MG63 (cell line): ENCODE data around the gene MAPKAP1. TPM values are rescaled to one million over a fixed set of nuclear protein-coding genes. Genes with fewer than 3 reads are reported as not detected.

ENCODE experiments used
- DNase-seq: peaks from one replicate; pipeline ENCODE4 v3.0.0-alpha.2; 2020
- H3K27me3 ChIP-seq: fragments of 250-450 bp; sonication (Bioruptor Pico); 2 replicates; pipeline ENCODE4 v1.5.1; 2020; ENCODE audit warnings: mild to moderate bottlenecking, moderate library complexity
- H3K36me3 ChIP-seq: fragments of 250-450 bp; sonication (Bioruptor Pico); 2 replicates; pipeline ENCODE4 v1.5.1; 2020; ENCODE audit warnings: mild to moderate bottlenecking, moderate library complexity
- H3K4me3 ChIP-seq: fragments of 250-450 bp; sonication (Bioruptor Pico); 2 replicates; pipeline ENCODE4 v1.5.1; 2020; ENCODE audit warnings: mild to moderate bottlenecking, moderate library complexity
- H3K9me3 ChIP-seq: fragments of 250-450 bp; sonication (Bioruptor Pico); 2 replicates; pipeline ENCODE4 v1.5.1; 2020; ENCODE audit warnings: mild to moderate bottlenecking, moderate library complexity
- total RNA-seq: library from RNA; depleted of rRNA; stranded (reverse); fragments of >200 nt; shearing (Covaris generic); gene quantifications from 2 replicates; pipeline ENCODE4 v1.2.3, GENCODE V29; 2014; ENCODE audit warnings: low replicate concordance

MAPKAP1 gene
- total RNA-seq, 1 experiment from 2014 or later, result 91.7 TPM

GRCh38 chr9:125513303-125513667 is 193.7 kb downstream of the MAPKAP1 start:
- Histone ChIP-seq H3K4me3 (peak overlapping the region; percentile 15; the same call in 1 of the 2 replicates), H3K9me3 (no peaks in the 10 kb centered on the region), H3K27me3 (no peaks in the 10 kb centered on the region), H3K36me3 (no peaks in the 10 kb centered on the region)
- no peak for DNase-seq

DNA sequence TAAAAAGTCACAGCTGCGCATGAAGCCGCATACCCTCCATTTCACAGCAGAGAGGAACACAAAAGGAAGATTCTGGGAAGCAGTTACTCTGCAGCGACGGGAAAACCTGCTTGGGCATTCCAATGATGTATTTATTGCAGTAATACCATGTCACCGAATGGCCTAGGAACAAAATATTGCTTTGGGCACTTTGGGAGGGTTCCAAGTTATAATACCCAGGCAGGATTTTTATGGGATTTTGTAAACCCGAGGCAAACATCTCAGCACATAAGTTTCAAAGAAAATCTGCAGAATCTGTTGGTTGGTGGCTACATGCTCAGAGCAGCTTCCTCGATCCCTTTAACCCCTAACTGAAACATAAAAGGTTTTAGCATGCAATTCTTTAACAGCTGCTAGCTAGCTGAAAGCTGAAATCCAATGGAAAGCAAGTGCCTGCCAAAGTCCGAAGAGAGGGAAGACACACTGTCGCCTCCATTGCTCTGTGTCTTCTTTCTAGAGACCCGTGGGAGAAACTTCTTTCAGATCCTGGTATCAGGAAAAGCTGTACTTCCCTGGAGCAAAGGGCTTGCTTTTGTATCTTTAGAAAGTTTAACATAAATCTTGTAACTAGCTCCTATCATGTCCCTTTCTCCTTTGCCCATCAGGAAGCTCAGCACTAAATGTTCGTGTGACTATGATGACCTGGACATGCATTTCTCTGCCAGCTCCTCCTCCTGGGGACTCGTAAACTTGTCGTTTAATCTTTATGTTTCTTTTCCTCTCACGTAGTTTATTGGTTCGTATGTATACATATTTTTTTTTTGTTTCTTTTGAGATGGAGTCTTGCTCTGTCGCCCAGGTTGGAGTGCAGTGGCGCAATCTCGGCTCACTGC is 195.0 kb downstream of the MAPKAP1 start:
- DNase-seq, result no peak
- H3K27me3 ChIP-seq, result no peaks in the 10 kb centered on the region
- H3K4me3 ChIP-seq, result no peak overlapping the region
- H3K9me3 ChIP-seq, result no peaks in the 10 kb centered on the region
- no peaks in the 10 kb centered on the region for H3K36me3 ChIP-seq

DNA sequence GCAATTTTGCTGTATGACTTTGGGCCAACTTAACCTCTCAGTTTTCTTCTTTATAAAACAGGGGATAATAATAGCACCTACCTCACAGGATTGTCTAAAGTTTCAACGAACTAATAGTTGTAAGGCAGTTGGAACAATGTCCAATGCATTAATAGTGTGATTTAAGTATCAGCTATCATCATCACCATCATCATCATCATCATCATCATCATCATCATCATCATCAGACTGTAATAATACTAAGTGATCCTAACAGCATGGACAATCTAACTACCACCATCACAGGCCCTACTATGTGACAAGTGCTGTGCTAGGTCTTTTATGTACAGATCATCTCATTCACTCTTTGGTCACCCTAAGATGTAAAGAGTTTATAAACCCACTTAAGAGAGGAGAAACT is 196.0 kb downstream of the MAPKAP1 start:
- DNase-seq, result no peak
- no peak overlapping the region for H3K4me3 ChIP-seq
- no peaks in the 10 kb centered on the region for H3K27me3 ChIP-seq
- no peaks in the 10 kb centered on the region for H3K36me3 ChIP-seq
- no peaks in the 10 kb centered on the region for H3K9me3 ChIP-seq

GRCh38 chr9:125509476-125509875 is 197.5 kb downstream of the MAPKAP1 start:
- no peaks in the 10 kb centered on the region for H3K27me3 ChIP-seq
- no peak overlapping the region for H3K4me3 ChIP-seq
- H3K9me3 ChIP-seq, result no peaks in the 10 kb centered on the region
- H3K36me3 ChIP-seq, result no peaks in the 10 kb centered on the region
- DNase-seq, result no peak

GRCh38 chr9:125508249-125508648 is 198.8 kb downstream of the MAPKAP1 start:
- no peaks in the 10 kb centered on the region for H3K9me3 ChIP-seq
- no peak overlapping the region for H3K4me3 ChIP-seq
- no peaks in the 10 kb centered on the region for H3K27me3 ChIP-seq
- no peak for DNase-seq
- H3K36me3 ChIP-seq, result no peaks in the 10 kb centered on the region

GRCh38 chr9:125507226-125507625 is 199.8 kb downstream of the MAPKAP1 start:
- no peaks in the 10 kb centered on the region for H3K9me3 ChIP-seq
- no peak for DNase-seq
- H3K4me3 ChIP-seq, result no peak overlapping the region
- H3K36me3 ChIP-seq, result peaks cover 6% of the 10 kb centered on the region
- no peaks in the 10 kb centered on the region for H3K27me3 ChIP-seq

GRCh38 chr9:125505988-125506438 is 201.0 kb downstream of the MAPKAP1 start:
- Histone ChIP-seq H3K9me3 (no peaks in the 10 kb centered on the region), H3K36me3 (peaks cover 6% of the 10 kb centered on the region), H3K4me3 (no peak overlapping the region), H3K27me3 (no peaks in the 10 kb centered on the region)
- no peak for DNase-seq

GRCh38 chr9:125504616-125505015 is 202.4 kb downstream of the MAPKAP1 start:
- no peak overlapping the region for H3K4me3 ChIP-seq
- H3K9me3 ChIP-seq, result no peaks in the 10 kb centered on the region
- no peaks in the 10 kb centered on the region for H3K27me3 ChIP-seq
- no peak for DNase-seq
- H3K36me3 ChIP-seq, result peaks cover 6% of the 10 kb centered on the region

DNA sequence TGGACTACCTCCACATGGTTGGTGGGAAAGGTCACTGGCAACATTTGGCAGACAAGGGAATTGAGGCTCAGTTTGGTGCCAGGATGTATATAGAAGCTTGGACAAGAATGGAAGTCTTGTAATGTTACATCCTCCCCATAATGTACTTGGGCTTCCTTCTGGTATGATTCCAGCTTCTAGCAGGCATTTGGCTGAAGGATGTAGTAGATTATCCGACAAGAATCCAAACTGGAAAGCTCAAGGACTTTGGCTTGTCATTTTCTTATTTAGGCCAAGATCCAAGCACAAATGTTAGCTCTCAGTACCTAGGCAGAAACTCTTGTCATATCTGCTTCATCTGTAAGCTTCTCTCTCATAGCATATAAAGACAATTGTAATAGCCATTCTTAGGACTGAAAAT is 209.1 kb downstream of the MAPKAP1 start:
- Histone ChIP-seq H3K4me3 (no peak overlapping the region), H3K36me3 (peaks cover 6% of the 10 kb centered on the region)
- no peak for DNase-seq

GRCh38 chr9:125497478-125497877 is 209.5 kb downstream of the MAPKAP1 start:
- DNase-seq, result no peak
- no peaks in the 10 kb centered on the region for H3K9me3 ChIP-seq
- no peak overlapping the region for H3K4me3 ChIP-seq
- H3K27me3 ChIP-seq, result no peaks in the 10 kb centered on the region
- peaks cover 1% of the 10 kb centered on the region for H3K36me3 ChIP-seq

More for the DNA sequence above, 209.1 kb downstream of the MAPKAP1 start:
- no peaks in the 10 kb centered on the region for H3K9me3 ChIP-seq
- no peaks in the 10 kb centered on the region for H3K27me3 ChIP-seq

GRCh38 chr9:125496313-125496834 is 210.6 kb downstream of the MAPKAP1 start:
- H3K36me3 ChIP-seq, result no peaks in the 10 kb centered on the region
- DNase-seq, result no peak
- H3K4me3 ChIP-seq, result no peak overlapping the region
- no peaks in the 10 kb centered on the region for H3K27me3 ChIP-seq
- H3K9me3 ChIP-seq, result no peaks in the 10 kb centered on the region

GRCh38 chr9:125495172-125496119 is 211.6 kb downstream of the MAPKAP1 start:
- H3K36me3 ChIP-seq, result no peaks in the 10 kb centered on the region
- H3K4me3 ChIP-seq, result no peak overlapping the region
- no peaks in the 10 kb centered on the region for H3K27me3 ChIP-seq
- no peaks in the 10 kb centered on the region for H3K9me3 ChIP-seq
- no peak for DNase-seq

GRCh38 chr9:125494653-125494915 is 212.4 kb downstream of the MAPKAP1 start:
- H3K4me3 ChIP-seq, result no peak overlapping the region
- no peaks in the 10 kb centered on the region for H3K9me3 ChIP-seq
- no peak for DNase-seq
- no peaks in the 10 kb centered on the region for H3K27me3 ChIP-seq
- no peaks in the 10 kb centered on the region for H3K36me3 ChIP-seq

GRCh38 chr9:125493881-125494652 is 212.9 kb downstream of the MAPKAP1 start:
- no peak for DNase-seq
- no peaks in the 10 kb centered on the region for H3K27me3 ChIP-seq
- no peak overlapping the region for H3K4me3 ChIP-seq
- H3K36me3 ChIP-seq, result no peaks in the 10 kb centered on the region
- H3K9me3 ChIP-seq, result no peaks in the 10 kb centered on the region

- DNase-seq, result no peak
- Histone ChIP-seq H3K36me3 (no peaks in the 10 kb centered on the region), H3K9me3 (no peaks in the 10 kb centered on the region), H3K27me3 (no peaks in the 10 kb centered on the region), H3K4me3 (no peak overlapping the region)
Observed at GRCh38 chr9:125493384-125493783, 213.6 kb downstream of the MAPKAP1 start.

- no peaks in the 10 kb centered on the region for H3K36me3 ChIP-seq
- H3K9me3 ChIP-seq, result no peaks in the 10 kb centered on the region
- no peak for DNase-seq
- no peak overlapping the region for H3K4me3 ChIP-seq
- H3K27me3 ChIP-seq, result no peaks in the 10 kb centered on the region
Observed at GRCh38 chr9:125492719-125493118, 214.3 kb downstream of the MAPKAP1 start.

DNA sequence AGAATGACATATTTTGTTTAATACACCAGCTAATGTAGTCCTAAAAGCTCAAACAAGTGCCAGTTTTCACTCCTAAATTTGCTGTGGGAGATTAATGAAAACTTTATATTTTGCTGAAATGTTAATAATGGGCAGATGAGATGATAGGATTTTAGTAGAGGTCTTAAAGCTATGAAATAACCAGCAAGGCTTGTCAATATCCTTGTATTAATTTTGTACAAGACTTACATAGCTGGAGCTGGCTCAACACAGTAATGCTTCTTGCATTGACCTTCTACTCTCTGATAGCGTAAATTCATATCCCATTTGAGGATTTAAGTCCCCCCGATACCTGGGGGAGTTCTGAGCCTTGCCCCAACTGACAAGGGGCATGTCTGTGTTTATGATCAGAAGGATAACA is 219.2 kb downstream of the MAPKAP1 start:
- Histone ChIP-seq H3K9me3 (no peaks in the 10 kb centered on the region), H3K27me3 (no peaks in the 10 kb centered on the region), H3K36me3 (peaks cover 3% of the 10 kb centered on the region; the same call in 1 of the 2 replicates), H3K4me3 (no peak overlapping the region)
- DNase-seq, result no peak
